Ishikawa (cell line): ENCODE measurements around the gene CD99L2.

Experiments used
- CEBPB ChIP-seq: IDR thresholded peaks from 2 replicates; pipeline ENCODE4 v1.6.1; 2012
- CREB1 ChIP-seq: IDR thresholded peaks from 2 replicates; pipeline ENCODE4 v1.6.1; 2012; ENCODE audit warnings: low read depth
- EGR1 ChIP-seq: IDR thresholded peaks from 2 replicates; pipeline ENCODE4 v1.6.1; 2012
- EP300 ChIP-seq: IDR thresholded peaks from 2 replicates; pipeline ENCODE4 v1.6.1; 2012; ENCODE audit warnings: borderline replicate concordance
- FOXM1 ChIP-seq: IDR thresholded peaks from 2 replicates; pipeline ENCODE4 v1.6.1; 2012; ENCODE audit warnings: low read depth, borderline replicate concordance
- NFIC ChIP-seq: IDR thresholded peaks from 2 replicates; pipeline ENCODE4 v1.6.1; 2012
- RAD21 ChIP-seq: IDR thresholded peaks from 2 replicates; pipeline ENCODE4 v1.6.1; 2012; ENCODE audit warnings: low read depth
- TAF1 ChIP-seq: IDR thresholded peaks from 2 replicates; pipeline ENCODE4 v1.6.1; 2012; ENCODE audit warnings: low read depth, mild to moderate bottlenecking
- TCF12 ChIP-seq: IDR thresholded peaks from 2 replicates; pipeline ENCODE4 v1.6.1; 2012; ENCODE audit warnings: low read depth
- TEAD4 ChIP-seq: IDR thresholded peaks from 2 replicates; pipeline ENCODE4 v1.6.1; 2012
- YY1 ChIP-seq: IDR thresholded peaks from 2 replicates; pipeline ENCODE4 v1.6.1; 2012; ENCODE audit warnings: low read depth
- ZBTB7A ChIP-seq: IDR thresholded peaks from 2 replicates; pipeline ENCODE4 v1.6.1; 2012; ENCODE audit warnings: low read depth
- TF ChIP-seq, protein P1 (sequence below): IDR thresholded peaks from 2 replicates; pipeline ENCODE4 v1.6.1; 2012
- TF ChIP-seq, protein P2 (sequence below): IDR thresholded peaks from 2 replicates; pipeline ENCODE4 v1.6.1; 2012
- TF ChIP-seq, protein P3 (sequence below): IDR thresholded peaks from 2 replicates; pipeline ENCODE4 v1.6.1; 2012; ENCODE audit warnings: low read depth, mild to moderate bottlenecking

Gene CD99L2

DNA sequence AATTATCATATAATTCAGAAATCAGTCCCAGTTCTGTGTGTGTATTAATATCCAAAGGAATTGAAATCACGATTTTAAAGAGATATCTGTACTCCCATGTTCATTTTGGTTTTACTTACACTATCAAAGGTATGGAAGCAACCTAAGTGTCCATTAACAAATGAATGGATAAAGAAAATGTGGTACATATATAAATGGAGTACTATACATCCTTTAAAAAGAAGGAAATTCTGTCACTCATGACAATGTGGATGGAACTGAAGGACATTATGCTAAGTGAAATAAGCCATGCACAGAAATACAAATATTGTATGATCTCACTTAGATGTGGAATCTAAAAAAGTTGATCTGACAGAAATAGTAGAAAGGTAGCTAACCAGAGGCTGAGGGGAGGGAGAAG is 63.8 kb downstream of the CD99L2 start:
- TF ChIP-seq, protein P1, sequence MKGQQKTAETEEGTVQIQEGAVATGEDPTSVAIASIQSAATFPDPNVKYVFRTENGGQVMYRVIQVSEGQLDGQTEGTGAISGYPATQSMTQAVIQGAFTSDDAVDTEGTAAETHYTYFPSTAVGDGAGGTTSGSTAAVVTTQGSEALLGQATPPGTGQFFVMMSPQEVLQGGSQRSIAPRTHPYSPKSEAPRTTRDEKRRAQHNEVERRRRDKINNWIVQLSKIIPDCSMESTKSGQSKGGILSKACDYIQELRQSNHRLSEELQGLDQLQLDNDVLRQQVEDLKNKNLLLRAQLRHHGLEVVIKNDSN, result no peak
- TF ChIP-seq TEAD4, result no peak
- no peak for TF ChIP-seq YY1
- TF ChIP-seq RAD21, result no peak

DNA sequence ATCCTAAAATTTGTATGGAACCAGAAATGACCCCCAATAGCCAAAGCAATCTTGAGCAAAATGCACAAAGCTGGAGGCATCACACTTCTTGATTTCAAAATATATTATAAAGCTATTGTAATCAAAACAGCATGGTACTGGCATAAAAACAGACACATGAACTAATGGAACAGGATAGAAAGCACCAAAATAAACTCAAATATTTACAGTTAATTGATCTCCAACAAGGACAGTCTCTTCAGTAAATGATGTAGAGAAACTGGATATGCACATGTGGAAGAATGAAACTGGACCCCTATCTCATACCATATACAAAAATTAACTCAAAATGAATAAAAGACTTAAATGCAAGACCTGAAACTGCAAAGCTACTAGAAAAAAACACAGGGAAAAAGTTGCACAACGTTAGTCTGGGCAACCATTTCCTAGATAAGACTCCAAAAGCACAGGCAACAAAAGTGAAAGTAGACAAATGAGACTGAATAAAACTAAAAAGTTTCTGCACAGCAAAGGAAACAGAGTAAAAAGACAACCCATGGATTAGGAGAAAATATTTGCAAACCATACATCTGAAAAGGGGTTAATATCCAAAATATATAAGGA is 64.9 kb downstream of the CD99L2 start:
- TF ChIP-seq EP300 (no peak), CREB1 (no peak), RAD21 (no peak), TEAD4 (no peak), NFIC (no peak), EGR1 (no peak), ZBTB7A (no peak), CEBPB (no peak), YY1 (no peak), FOXM1 (no peak), TAF1 (no peak), TCF12 (no peak)
- TF ChIP-seq, protein P1, result no peak
- TF ChIP-seq, protein P2, sequence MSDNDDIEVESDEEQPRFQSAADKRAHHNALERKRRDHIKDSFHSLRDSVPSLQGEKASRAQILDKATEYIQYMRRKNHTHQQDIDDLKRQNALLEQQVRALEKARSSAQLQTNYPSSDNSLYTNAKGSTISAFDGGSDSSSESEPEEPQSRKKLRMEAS, result no peak
- TF ChIP-seq, protein P3, sequence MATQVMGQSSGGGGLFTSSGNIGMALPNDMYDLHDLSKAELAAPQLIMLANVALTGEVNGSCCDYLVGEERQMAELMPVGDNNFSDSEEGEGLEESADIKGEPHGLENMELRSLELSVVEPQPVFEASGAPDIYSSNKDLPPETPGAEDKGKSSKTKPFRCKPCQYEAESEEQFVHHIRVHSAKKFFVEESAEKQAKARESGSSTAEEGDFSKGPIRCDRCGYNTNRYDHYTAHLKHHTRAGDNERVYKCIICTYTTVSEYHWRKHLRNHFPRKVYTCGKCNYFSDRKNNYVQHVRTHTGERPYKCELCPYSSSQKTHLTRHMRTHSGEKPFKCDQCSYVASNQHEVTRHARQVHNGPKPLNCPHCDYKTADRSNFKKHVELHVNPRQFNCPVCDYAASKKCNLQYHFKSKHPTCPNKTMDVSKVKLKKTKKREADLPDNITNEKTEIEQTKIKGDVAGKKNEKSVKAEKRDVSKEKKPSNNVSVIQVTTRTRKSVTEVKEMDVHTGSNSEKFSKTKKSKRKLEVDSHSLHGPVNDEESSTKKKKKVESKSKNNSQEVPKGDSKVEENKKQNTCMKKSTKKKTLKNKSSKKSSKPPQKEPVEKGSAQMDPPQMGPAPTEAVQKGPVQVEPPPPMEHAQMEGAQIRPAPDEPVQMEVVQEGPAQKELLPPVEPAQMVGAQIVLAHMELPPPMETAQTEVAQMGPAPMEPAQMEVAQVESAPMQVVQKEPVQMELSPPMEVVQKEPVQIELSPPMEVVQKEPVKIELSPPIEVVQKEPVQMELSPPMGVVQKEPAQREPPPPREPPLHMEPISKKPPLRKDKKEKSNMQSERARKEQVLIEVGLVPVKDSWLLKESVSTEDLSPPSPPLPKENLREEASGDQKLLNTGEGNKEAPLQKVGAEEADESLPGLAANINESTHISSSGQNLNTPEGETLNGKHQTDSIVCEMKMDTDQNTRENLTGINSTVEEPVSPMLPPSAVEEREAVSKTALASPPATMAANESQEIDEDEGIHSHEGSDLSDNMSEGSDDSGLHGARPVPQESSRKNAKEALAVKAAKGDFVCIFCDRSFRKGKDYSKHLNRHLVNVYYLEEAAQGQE, result no peak

DNA sequence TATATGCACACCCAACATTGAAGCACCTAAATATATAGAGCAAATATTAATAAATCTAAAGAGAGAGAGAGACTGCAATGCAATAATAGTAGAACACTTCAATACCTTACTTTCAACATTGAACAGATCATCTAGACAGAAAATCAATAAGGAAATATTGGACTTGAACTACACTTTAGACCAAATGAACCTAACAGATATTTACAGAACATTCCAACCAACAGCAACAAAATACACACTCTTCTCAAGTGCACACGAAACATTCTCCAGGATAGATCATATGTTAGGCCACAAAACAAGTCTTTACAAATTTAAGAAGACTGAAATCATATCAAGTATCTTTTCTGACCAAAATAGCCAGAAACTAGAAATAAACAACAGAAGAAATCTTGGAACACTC is 66.6 kb downstream of the CD99L2 start:
- no peak for TF ChIP-seq CEBPB
- no peak for TF ChIP-seq CREB1
- TF ChIP-seq FOXM1, result no peak
- no peak for TF ChIP-seq EGR1
- no peak for TF ChIP-seq TEAD4
- no peak for TF ChIP-seq ZBTB7A
- TF ChIP-seq, protein P3, result no peak
- no peak for TF ChIP-seq RAD21
- TF ChIP-seq EP300, result no peak
- TF ChIP-seq YY1, result no peak
- no peak for TF ChIP-seq NFIC
- TF ChIP-seq TAF1, result no peak
- TF ChIP-seq, protein P2, result no peak

DNA sequence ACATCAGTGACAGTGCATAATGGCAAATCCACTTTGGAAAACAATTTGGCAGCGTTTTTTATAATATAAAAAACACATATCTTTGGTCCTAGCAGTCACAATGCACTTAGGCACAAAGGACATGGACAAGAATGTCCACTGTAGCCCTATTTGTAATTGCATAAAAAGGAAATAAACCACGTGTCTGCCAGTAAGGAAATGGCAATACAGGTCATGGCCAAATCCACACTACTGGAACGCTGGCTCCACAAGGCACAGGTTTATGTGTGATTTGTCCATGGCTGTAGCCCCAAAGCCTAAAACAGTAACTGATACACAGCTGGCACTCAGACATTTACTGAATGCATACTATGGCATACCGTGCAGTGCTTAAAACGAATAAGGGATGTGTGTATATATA is 69.7 kb downstream of the CD99L2 start:
- no peak for TF ChIP-seq TAF1
- TF ChIP-seq TCF12, result no peak
- TF ChIP-seq TEAD4, result no peak
- TF ChIP-seq, protein P3, result no peak
- TF ChIP-seq, protein P1, result no peak
- no peak for TF ChIP-seq FOXM1
- TF ChIP-seq CEBPB, result no peak
- TF ChIP-seq RAD21, result no peak
- TF ChIP-seq EP300, result no peak
- TF ChIP-seq, protein P2, result no peak
- no peak for TF ChIP-seq EGR1
- TF ChIP-seq NFIC, result no peak
- no peak for TF ChIP-seq CREB1
- TF ChIP-seq ZBTB7A, result no peak
- no peak for TF ChIP-seq YY1
